ENCODE results near the gene OLFML3. TPM values are rescaled to one million over a fixed set of nuclear protein-coding genes. Genes with fewer than 3 reads are reported as not detected.
"Not testable (repeated sequence)": the region's sequence is repeated elsewhere in the genome, so short reads cannot be mapped to it uniquely, and the experiment has no call there.

The OLFML3 gene
- total RNA-seq, 2 donors from 2014 or later = 15.8 to 25.1 TPM

GRCh38 chr1:114000406-114000805 is 21.1 kb downstream of the OLFML3 start:
- no peak for TF ChIP-seq POLR2A (IDR thresholded peaks at IDR 0.05)
- TF ChIP-seq POLR2AphosphoS5 (IDR thresholded peaks at IDR 0.05) = no peak
- no peak for TF ChIP-seq CTCF (IDR thresholded peaks at IDR 0.05)
- no peak overlapping the region for H3K27ac ChIP-seq
- no peaks in the 10 kb centered on the region for H3K27me3 ChIP-seq (replicated peaks; ENCODE audit: insufficient read depth)
- DNase-seq (ENCODE audit: low spot score) = no peak
- intact Hi-C loops (cut with DNase I) = no loop called here
- no peaks in the 10 kb centered on the region for H3K36me3 ChIP-seq
- H3K4me3 ChIP-seq = no peak overlapping the region
- H3K9me3 ChIP-seq = no peaks in the 10 kb centered on the region
- H3K4me1 ChIP-seq (replicated peaks) = no peaks in the 10 kb centered on the region

- H3K27ac ChIP-seq = no peak overlapping the region
- no peaks in the 10 kb centered on the region for H3K9me3 ChIP-seq
- H3K4me3 ChIP-seq = no peak overlapping the region
- intact Hi-C loops (cut with DNase I) = no loop called here
- TF ChIP-seq POLR2A (IDR thresholded peaks at IDR 0.05) (no peak), CTCF (IDR thresholded peaks at IDR 0.05) (no peak), POLR2AphosphoS5 (IDR thresholded peaks at IDR 0.05) (no peak)
- no peaks in the 10 kb centered on the region for H3K4me1 ChIP-seq (replicated peaks)
- WGBS = 55% methylated on average over 15 of the region's 15 CpGs
- H3K36me3 ChIP-seq = no peaks in the 10 kb centered on the region
- H3K27me3 ChIP-seq (replicated peaks; ENCODE audit: insufficient read depth) = no peaks in the 10 kb centered on the region
- no peak for DNase-seq (ENCODE audit: low spot score)
Observed at GRCh38 chr1:114002492-114003239, 23.4 kb downstream of the OLFML3 start.

GRCh38 chr1:114003431-114003830 is 24.2 kb downstream of the OLFML3 start:
- DNase-seq (ENCODE audit: low spot score) = no peak
- Histone ChIP-seq H3K27me3 (replicated peaks; ENCODE audit: insufficient read depth) (no peaks in the 10 kb centered on the region), H3K9me3 (no peaks in the 10 kb centered on the region), H3K4me3 (no peak overlapping the region), H3K36me3 (no peaks in the 10 kb centered on the region), H3K27ac (no peak overlapping the region), H3K4me1 (replicated peaks) (no peaks in the 10 kb centered on the region)
- intact Hi-C loops (cut with DNase I) = no loop called here
- TF ChIP-seq CTCF (IDR thresholded peaks at IDR 0.05) (no peak), POLR2AphosphoS5 (IDR thresholded peaks at IDR 0.05) (no peak), POLR2A (IDR thresholded peaks at IDR 0.05) (no peak)
- 79% methylated on average over 5 of the region's 5 CpGs for WGBS

- H3K9me3 ChIP-seq = not testable (repeated sequence)
- WGBS = 87% methylated on average over 4 of the region's 4 CpGs
Observed at GRCh38 chr1:114006825-114007224, 27.6 kb downstream of the OLFML3 start.

GRCh38 chr1:114008480-114008941 is 29.2 kb downstream of the OLFML3 start:
- Histone ChIP-seq H3K4me3 (no peak overlapping the region), H3K9me3 (no peaks in the 10 kb centered on the region), H3K27ac (no peak overlapping the region), H3K27me3 (replicated peaks; ENCODE audit: insufficient read depth) (no peaks in the 10 kb centered on the region), H3K4me1 (replicated peaks) (no peaks in the 10 kb centered on the region), H3K36me3 (no peaks in the 10 kb centered on the region)
- DNase-seq (ENCODE audit: low spot score) = no peak
- intact Hi-C loops (cut with DNase I) = no loop called here
- WGBS = 65% methylated on average over 2 of the region's 2 CpGs
- TF ChIP-seq CTCF (IDR thresholded peaks at IDR 0.05) (no peak), POLR2A (IDR thresholded peaks at IDR 0.05) (no peak), POLR2AphosphoS5 (IDR thresholded peaks at IDR 0.05) (no peak)

More at GRCh38 chr1:114006825-114007224, 27.6 kb downstream of the OLFML3 start:
- H3K27me3 ChIP-seq (replicated peaks; ENCODE audit: insufficient read depth); H3K27ac ChIP-seq; DNase-seq (ENCODE audit: low spot score); H3K4me1 ChIP-seq (replicated peaks); H3K4me3 ChIP-seq; H3K36me3 ChIP-seq; intact Hi-C loops (cut with DNase I): not testable (repeated sequence)
